Upper lobe of left lung (tissue), 4 donors: ENCODE results near the gene SMAD1.

ENCODE experiments used
- CTCF ChIP-seq, 6 experiments: fragments of 450-650 bp in 4 of 6; fragments of 200-600 bp in 2 of 6; sonication (generic) in 2 of 6; IDR thresholded peaks; one replicate each; pipeline ENCODE4 v1.5.1; 2016 to 2019; ENCODE audit warnings: antibody characterized with exemption in 6 of 6
- POLR2A ChIP-seq, 4 donors: fragments of 450-650 bp; IDR thresholded peaks; one replicate each; pipeline ENCODE4 v1.5.1; 2016 to 2017; ENCODE audit warnings: antibody characterized with exemption in 4 of 4, mild to moderate bottlenecking in 2 of 4

GRCh38 chr4:145531223-145531622 lies 49.6 kb downstream of the SMAD1 start:
- TF ChIP-seq CTCF (IDR thresholded peaks at IDR 0.05) (no peak), POLR2A (IDR thresholded peaks at IDR 0.05) (no peak)
